Measurements from ENCODE around the gene CDRT4. TPM values are rescaled to one million over a fixed set of nuclear protein-coding genes. Genes with fewer than 3 reads are reported as not detected.
A peak's percentile ranks its signal among the peaks of the same experiment; 100 is the strongest.

The CDRT4 gene
- polyA plus RNA-seq, 1 of the 3 experiments (the other 2 are of a cell fraction), result 4.6 TPM

DNA sequence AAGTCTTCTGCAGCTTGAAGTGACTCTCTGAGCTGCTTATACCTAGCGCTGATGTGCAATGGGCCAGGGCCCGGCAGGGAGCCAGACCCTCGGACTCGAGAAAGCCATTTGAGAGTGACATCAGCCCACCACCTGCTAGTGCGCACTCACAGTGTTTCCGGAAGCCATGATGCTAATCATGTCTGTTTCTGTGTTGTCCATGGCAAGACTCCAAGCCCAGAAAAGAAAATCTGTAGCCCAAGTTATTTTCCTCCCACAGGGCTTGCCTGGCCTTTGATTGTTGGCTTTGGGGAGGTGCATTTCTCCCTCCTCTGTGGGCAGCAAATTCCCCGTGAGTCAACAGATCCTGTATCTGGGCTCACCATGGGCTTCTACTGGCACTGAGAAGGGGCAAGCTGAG lies 1.8 kb upstream of the CDRT4 start:
- Histone ChIP-seq H3K4me1 (ENCODE audit: control insufficient read depth in 1 of 2, insufficient read depth in 2 of 2, low read depth in 1 of 2, low read length in 1 of 2) (peaks cover 11 to 26% of the 10 kb centered on the region in 2 experiments; a peak in 1 of 4 replicates), H3K27me3 (ENCODE audit: insufficient read depth) (no peaks in the 10 kb centered on the region), H3K9ac (no peak overlapping the region), H3K9me3 (no peaks in the 10 kb centered on the region), H3F3A (replicated peaks; ENCODE audit: insufficient read depth) (peaks cover 3% of the 10 kb centered on the region), H3K36me3 (replicated peaks in 1 of 2; ENCODE audit: control insufficient read depth in 1 of 2, insufficient read depth in 2 of 2, low read length in 1 of 2) (no peaks in the 10 kb centered on the region), H4K20me1 (ENCODE audit: insufficient read depth) (no peaks in the 10 kb centered on the region), H3K27ac (ENCODE audit: low read depth in 2 of 2, low read length in 1 of 2) (peak overlapping the region in 1 of 2 experiments; percentile 34; a peak in 1 of 4 replicates), H3K9me2 (no peaks in the 10 kb centered on the region), H2AFZ (ENCODE audit: low read depth) (no peak overlapping the region), H3K4me3 (ENCODE audit: low read depth in 2 of 2, low read length in 1 of 2) (no peak overlapping the region), H3K4me2 (0 out of 2 replicates have a peak overlapping the region, but pooled peaks have one; percentile 45), H3K79me2 (ENCODE audit: insufficient read depth) (no peaks in the 10 kb centered on the region)
- no peak for TF ChIP-seq RFX5 (IDR thresholded peaks at IDR 0.05; ENCODE audit: low read length)
- TF ChIP-seq RCOR1 (IDR thresholded peaks at IDR 0.05; ENCODE audit: low read length), result peak; percentile 57
- TF ChIP-seq, protein P1, sequence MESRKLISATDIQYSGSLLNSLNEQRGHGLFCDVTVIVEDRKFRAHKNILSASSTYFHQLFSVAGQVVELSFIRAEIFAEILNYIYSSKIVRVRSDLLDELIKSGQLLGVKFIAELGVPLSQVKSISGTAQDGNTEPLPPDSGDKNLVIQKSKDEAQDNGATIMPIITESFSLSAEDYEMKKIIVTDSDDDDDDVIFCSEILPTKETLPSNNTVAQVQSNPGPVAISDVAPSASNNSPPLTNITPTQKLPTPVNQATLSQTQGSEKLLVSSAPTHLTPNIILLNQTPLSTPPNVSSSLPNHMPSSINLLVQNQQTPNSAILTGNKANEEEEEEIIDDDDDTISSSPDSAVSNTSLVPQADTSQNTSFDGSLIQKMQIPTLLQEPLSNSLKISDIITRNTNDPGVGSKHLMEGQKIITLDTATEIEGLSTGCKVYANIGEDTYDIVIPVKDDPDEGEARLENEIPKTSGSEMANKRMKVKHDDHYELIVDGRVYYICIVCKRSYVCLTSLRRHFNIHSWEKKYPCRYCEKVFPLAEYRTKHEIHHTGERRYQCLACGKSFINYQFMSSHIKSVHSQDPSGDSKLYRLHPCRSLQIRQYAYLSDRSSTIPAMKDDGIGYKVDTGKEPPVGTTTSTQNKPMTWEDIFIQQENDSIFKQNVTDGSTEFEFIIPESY (IDR thresholded peaks at IDR 0.05; ENCODE audit: borderline replicate concordance, low read depth), result no peak
- TF ChIP-seq NFIC (IDR thresholded peaks at IDR 0.05; ENCODE audit: borderline replicate concordance), result peak; percentile 68
- TF ChIP-seq TAF1 (IDR thresholded peaks at IDR 0.05; ENCODE audit: borderline replicate concordance, low read depth, low read length), result no peak
- no peak for TF ChIP-seq YY1 (IDR thresholded peaks at IDR 0.05; ENCODE audit: low read depth)
- TF ChIP-seq RAD21 (IDR thresholded peaks at IDR 0.05; ENCODE audit: low read length), result peak; percentile 15; the same call in 1 of the 2 replicates
- TF ChIP-seq EP300 (IDR thresholded peaks at IDR 0.05; ENCODE audit: borderline replicate concordance in 1 of 2, low read depth in 1 of 2, low read length in 1 of 2), result peak in 1 of 2 experiments; percentile 12; a peak in 1 of 4 replicates
- TF ChIP-seq TCF12 (IDR thresholded peaks at IDR 0.05), result peak; percentile 70
- TF ChIP-seq, protein P2, sequence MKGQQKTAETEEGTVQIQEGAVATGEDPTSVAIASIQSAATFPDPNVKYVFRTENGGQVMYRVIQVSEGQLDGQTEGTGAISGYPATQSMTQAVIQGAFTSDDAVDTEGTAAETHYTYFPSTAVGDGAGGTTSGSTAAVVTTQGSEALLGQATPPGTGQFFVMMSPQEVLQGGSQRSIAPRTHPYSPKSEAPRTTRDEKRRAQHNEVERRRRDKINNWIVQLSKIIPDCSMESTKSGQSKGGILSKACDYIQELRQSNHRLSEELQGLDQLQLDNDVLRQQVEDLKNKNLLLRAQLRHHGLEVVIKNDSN (IDR thresholded peaks at IDR 0.05; ENCODE audit: borderline replicate concordance, low read depth), result no peak
- TF ChIP-seq, protein P3, sequence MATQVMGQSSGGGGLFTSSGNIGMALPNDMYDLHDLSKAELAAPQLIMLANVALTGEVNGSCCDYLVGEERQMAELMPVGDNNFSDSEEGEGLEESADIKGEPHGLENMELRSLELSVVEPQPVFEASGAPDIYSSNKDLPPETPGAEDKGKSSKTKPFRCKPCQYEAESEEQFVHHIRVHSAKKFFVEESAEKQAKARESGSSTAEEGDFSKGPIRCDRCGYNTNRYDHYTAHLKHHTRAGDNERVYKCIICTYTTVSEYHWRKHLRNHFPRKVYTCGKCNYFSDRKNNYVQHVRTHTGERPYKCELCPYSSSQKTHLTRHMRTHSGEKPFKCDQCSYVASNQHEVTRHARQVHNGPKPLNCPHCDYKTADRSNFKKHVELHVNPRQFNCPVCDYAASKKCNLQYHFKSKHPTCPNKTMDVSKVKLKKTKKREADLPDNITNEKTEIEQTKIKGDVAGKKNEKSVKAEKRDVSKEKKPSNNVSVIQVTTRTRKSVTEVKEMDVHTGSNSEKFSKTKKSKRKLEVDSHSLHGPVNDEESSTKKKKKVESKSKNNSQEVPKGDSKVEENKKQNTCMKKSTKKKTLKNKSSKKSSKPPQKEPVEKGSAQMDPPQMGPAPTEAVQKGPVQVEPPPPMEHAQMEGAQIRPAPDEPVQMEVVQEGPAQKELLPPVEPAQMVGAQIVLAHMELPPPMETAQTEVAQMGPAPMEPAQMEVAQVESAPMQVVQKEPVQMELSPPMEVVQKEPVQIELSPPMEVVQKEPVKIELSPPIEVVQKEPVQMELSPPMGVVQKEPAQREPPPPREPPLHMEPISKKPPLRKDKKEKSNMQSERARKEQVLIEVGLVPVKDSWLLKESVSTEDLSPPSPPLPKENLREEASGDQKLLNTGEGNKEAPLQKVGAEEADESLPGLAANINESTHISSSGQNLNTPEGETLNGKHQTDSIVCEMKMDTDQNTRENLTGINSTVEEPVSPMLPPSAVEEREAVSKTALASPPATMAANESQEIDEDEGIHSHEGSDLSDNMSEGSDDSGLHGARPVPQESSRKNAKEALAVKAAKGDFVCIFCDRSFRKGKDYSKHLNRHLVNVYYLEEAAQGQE (IDR thresholded peaks at IDR 0.05; ENCODE audit: low read depth, low read length), result no peak
- TF ChIP-seq GABPA (IDR thresholded peaks at IDR 0.05; ENCODE audit: low read depth), result no peak
- peak; percentile 16 for TF ChIP-seq CHD2 (IDR thresholded peaks at IDR 0.05; ENCODE audit: low read length, partially characterized antibody)
- TF ChIP-seq ELF1 (IDR thresholded peaks at IDR 0.05), result no peak
- TF ChIP-seq MEF2A (IDR thresholded peaks at IDR 0.05; ENCODE audit: borderline replicate concordance, low read depth), result no peak
- no peak for TF ChIP-seq FOXJ3 (CRISPR knock-in tag; IDR thresholded peaks at IDR 0.05)
- TF ChIP-seq, protein P4, sequence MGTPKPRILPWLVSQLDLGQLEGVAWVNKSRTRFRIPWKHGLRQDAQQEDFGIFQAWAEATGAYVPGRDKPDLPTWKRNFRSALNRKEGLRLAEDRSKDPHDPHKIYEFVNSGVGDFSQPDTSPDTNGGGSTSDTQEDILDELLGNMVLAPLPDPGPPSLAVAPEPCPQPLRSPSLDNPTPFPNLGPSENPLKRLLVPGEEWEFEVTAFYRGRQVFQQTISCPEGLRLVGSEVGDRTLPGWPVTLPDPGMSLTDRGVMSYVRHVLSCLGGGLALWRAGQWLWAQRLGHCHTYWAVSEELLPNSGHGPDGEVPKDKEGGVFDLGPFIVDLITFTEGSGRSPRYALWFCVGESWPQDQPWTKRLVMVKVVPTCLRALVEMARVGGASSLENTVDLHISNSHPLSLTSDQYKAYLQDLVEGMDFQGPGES (IDR thresholded peaks at IDR 0.05; ENCODE audit: low read depth, low read length), result no peak
- 57% methylated on average over 3 of the region's 7 CpGs for WGBS (ENCODE audit: low lambda C conversion rate)
- POLR2A ChIA-PET, result no interaction called here
- DNase-seq, result peak; percentile 54
- CTCF ChIA-PET, result interaction anchor here (1.3 kb wide), 1 partner anchor 33 kb away, joined by 3 read pairs; no protein-coding TSS in a partner anchor

All from SK-N-SH (cell line).